Left lobe of liver (tissue), 2 donors: ENCODE data around the gene RBAK. TPM values are rescaled to one million over a fixed set of nuclear protein-coding genes. Genes with fewer than 3 reads are reported as not detected.
"Not testable (repeated sequence)": the region's sequence is repeated elsewhere in the genome, so short reads cannot be mapped to it uniquely, and the experiment has no call there.

Experiments
- ATAC-seq: fragments of 200-7000 bp; cut with Tn5 transposase; one replicate; pipeline ENCODE4 v1.9.1; 2020; ENCODE audit warnings: mild to moderate bottlenecking, moderate library complexity
- DNase-seq: peaks from one replicate; pipeline ENCODE4 v3.0.0-alpha.2; 2020; ENCODE audit warnings: low spot score
- total RNA-seq: library from RNA; stranded (reverse); gene quantifications from one replicate; pipeline ENCODE4 v1.2.1, GENCODE V29; 2021
- donor health status: DM: no; HTN: no; CAD: no; lungs with moderate emphysema.
- donor health status: DM: no; HTN: yes; CAD: no.

RBAK gene
- total RNA-seq, 1 donor from 2014 or later = 4.7 TPM

GRCh38 chr7:5050676-5051075 lies 5.0 kb downstream of the RBAK start:
- DNase-seq = no peak
- ATAC-seq = no peak

- not testable (repeated sequence) for DNase-seq, ATAC-seq
These were observed 6.1 kb downstream of the RBAK start for GRCh38 chr7:5051731-5052130.

GRCh38 chr7:5053175-5053574 lies 7.5 kb downstream of the RBAK start:
- no peak for DNase-seq
- no peak for ATAC-seq

- no peak for DNase-seq
- no peak for ATAC-seq
These were observed 18.0 kb downstream of the RBAK start for GRCh38 chr7:5063698-5064097.

GRCh38 chr7:5064391-5065106 lies 18.9 kb downstream of the RBAK start:
- ATAC-seq = no peak
- DNase-seq = no peak

- DNase-seq (no peak), ATAC-seq (no peak)
These were observed 19.4 kb downstream of the RBAK start for GRCh38 chr7:5065107-5065407.

GRCh38 chr7:5068521-5068920 lies 22.9 kb downstream of the RBAK start:
- ATAC-seq (no peak), DNase-seq (no peak)

- DNase-seq (no peak), ATAC-seq (no peak)
These were observed 24.5 kb downstream of the RBAK start for GRCh38 chr7:5070206-5070605.

- ATAC-seq, DNase-seq: not testable (repeated sequence)
These were observed 29.5 kb downstream of the RBAK start for GRCh38 chr7:5075187-5075586.

GRCh38 chr7:5077740-5078139 lies 32.1 kb downstream of the RBAK start:
- ATAC-seq (no peak), DNase-seq (no peak)

GRCh38 chr7:5082806-5083205 lies 37.1 kb downstream of the RBAK start:
- ATAC-seq = no peak

GRCh38 chr7:5083311-5083711 lies 37.7 kb downstream of the RBAK start:
- no peak for DNase-seq
- ATAC-seq = no peak

More at GRCh38 chr7:5082806-5083205, 37.1 kb downstream of the RBAK start:
- DNase-seq = no peak

- ATAC-seq (no peak), DNase-seq (no peak)
These were observed 40.6 kb downstream of the RBAK start for GRCh38 chr7:5086256-5086655.

- DNase-seq = not testable (repeated sequence)
- peak; percentile 30 for ATAC-seq
These were observed 42.7 kb downstream of the RBAK start for GRCh38 chr7:5088228-5088833.

- no peak for DNase-seq
- ATAC-seq = no peak
These were observed 43.2 kb downstream of the RBAK start for GRCh38 chr7:5088906-5089305.

GRCh38 chr7:5093948-5094347 lies 48.3 kb downstream of the RBAK start:
- DNase-seq (no peak), ATAC-seq (no peak)

GRCh38 chr7:5094641-5095040 lies 49.0 kb downstream of the RBAK start:
- DNase-seq (no peak), ATAC-seq (no peak)

- ATAC-seq = no peak
- DNase-seq = no peak
These were observed 70.7 kb downstream of the RBAK start for GRCh38 chr7:5116359-5116758.

GRCh38 chr7:5117095-5117970 lies 71.7 kb downstream of the RBAK start:
- ATAC-seq = no peak
- no peak for DNase-seq
